Stimulated activated CD4-positive, alpha-beta T cell treated with anti-CD3 and anti-CD28 coated beads, Interleukin-2, amount 100 ng/mL, for 24 hours (primary cell): ENCODE data around the gene INTS1.
A peak's percentile ranks its signal among the peaks of the same experiment; 100 is the strongest.

Experiments used
- DNase-seq, 2 donors: peaks; one replicate each; pipeline ENCODE4 v3.0.0-alpha.2; 2020

INTS1 gene

GRCh38 chr7:1503816-1504775 lies at the start of gene INTS1:
Gene INTS1, minus strand, starts transcription at chr7:1504389. Its CDS starts 429 bp downstream, at chr7:1503960.
- peak; percentile 91 for DNase-seq

GRCh38 chr7:1553512-1554210 lies 49.5 kb upstream of the INTS1 start:
- no peak for DNase-seq

- DNase-seq = no peak
Measured at GRCh38 chr7:1552200-1552599, 48.0 kb upstream of the INTS1 start.

GRCh38 chr7:1550846-1551155 lies 46.6 kb upstream of the INTS1 start:
- DNase-seq = no peak

GRCh38 chr7:1550005-1550845 lies 46.0 kb upstream of the INTS1 start:
- DNase-seq = no peak

GRCh38 chr7:1549357-1550004 lies 45.3 kb upstream of the INTS1 start:
- no peak for DNase-seq

- DNase-seq = no peak
Measured at GRCh38 chr7:1548944-1549343, 44.8 kb upstream of the INTS1 start.

GRCh38 chr7:1548438-1548831 lies 44.2 kb upstream of the INTS1 start:
- no peak for DNase-seq

- no peak for DNase-seq
Measured at GRCh38 chr7:1547777-1548437, 43.7 kb upstream of the INTS1 start.

GRCh38 chr7:1546909-1547776 lies 43.0 kb upstream of the INTS1 start:
- no peak for DNase-seq

- no peak for DNase-seq
Measured at GRCh38 chr7:1546274-1546908, 42.2 kb upstream of the INTS1 start.

- DNase-seq = no peak
Measured at GRCh38 chr7:1545417-1546246, 41.4 kb upstream of the INTS1 start.

- DNase-seq = no peak
Measured at GRCh38 chr7:1544896-1545416, 40.8 kb upstream of the INTS1 start.

GRCh38 chr7:1544178-1544895 lies 40.1 kb upstream of the INTS1 start:
- DNase-seq = no peak

- DNase-seq = no peak
Measured at GRCh38 chr7:1543826-1544177, 39.6 kb upstream of the INTS1 start.

GRCh38 chr7:1542841-1543747 lies 38.9 kb upstream of the INTS1 start:
- no peak for DNase-seq

- DNase-seq = no peak
Measured at GRCh38 chr7:1542329-1542728, 38.1 kb upstream of the INTS1 start.
